Rectal smooth muscle tissue (tissue), 1 donor: ENCODE results near the gene PAK4.
"Not testable (repeated sequence)": the region's sequence is repeated elsewhere in the genome, so short reads cannot be mapped to it uniquely, and the experiment has no call there.

Source experiments
- H3K27ac ChIP-seq: one replicate; pipeline ENCODE4 v1.7.0; 2013; ENCODE audit warnings: low read depth, low read length, inconsistent platforms
- H3K27me3 ChIP-seq: one replicate; pipeline ENCODE4 v1.7.0; 2013; ENCODE audit warnings: low read length; ENCODE audit not compliant: control insufficient read depth, insufficient read depth
- H3K36me3 ChIP-seq: one replicate; pipeline ENCODE4 v1.7.0; 2013; ENCODE audit warnings: low read length; ENCODE audit not compliant: control insufficient read depth, insufficient read depth
- H3K4me1 ChIP-seq: one replicate; pipeline ENCODE4 v1.7.0; 2013; ENCODE audit warnings: low read length; ENCODE audit not compliant: control insufficient read depth, insufficient read depth
- H3K4me3 ChIP-seq: one replicate; pipeline ENCODE4 v1.7.0; 2013; ENCODE audit warnings: low read length
- H3K9ac ChIP-seq: one replicate; pipeline ENCODE4 v1.7.0; 2013; ENCODE audit warnings: low read length

The PAK4 gene

DNA sequence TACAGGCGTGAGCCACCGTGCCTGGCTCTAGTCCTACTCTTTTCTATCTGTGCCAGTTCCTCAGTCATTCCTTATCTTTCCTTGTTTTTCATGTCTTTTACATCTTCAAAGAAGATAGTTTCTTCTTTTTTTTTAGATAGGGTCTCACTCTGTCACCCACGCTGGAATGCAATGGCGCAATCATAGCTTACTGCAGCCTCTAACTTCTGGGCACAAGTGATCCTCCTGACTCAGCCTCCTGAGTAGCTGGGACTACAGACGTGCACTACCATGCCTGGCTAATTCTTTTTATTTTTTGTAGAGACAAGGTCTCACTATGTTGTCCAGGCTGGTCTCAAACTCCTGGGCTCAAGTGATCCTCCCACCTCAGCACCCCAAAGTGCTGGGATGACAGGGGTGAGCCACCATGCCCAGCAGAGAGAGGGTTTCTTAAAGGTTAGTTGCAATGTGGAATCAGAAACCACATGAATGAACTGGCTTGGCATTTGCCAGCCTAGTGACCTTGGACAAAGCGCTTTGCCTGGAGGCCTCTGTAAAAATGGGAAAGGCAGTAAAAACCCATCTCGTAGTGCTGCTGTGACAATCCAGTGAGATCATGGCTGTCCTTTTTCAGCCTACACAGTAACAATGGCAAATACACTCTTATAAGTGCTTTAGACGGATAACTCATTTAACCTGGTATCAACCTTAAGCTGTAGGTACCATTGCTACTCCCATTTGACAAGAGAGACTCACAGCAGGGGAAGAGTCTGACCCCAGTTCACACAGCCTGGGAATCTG is 37.5 kb upstream of the PAK4 start:
- H3K27me3 ChIP-seq: peaks cover 20% of the 10 kb centered on the region

GRCh38 chr19:39090016-39090415 is 35.6 kb upstream of the PAK4 start:
- not testable (repeated sequence) for H3K9ac ChIP-seq, H3K4me1 ChIP-seq, H3K4me3 ChIP-seq, H3K36me3 ChIP-seq, H3K27ac ChIP-seq, H3K27me3 ChIP-seq

More for the DNA sequence above, 37.5 kb upstream of the PAK4 start:
- H3K36me3 ChIP-seq: no peaks in the 10 kb centered on the region
- H3K27ac ChIP-seq: no peak overlapping the region
- no peak overlapping the region for H3K4me3 ChIP-seq
- H3K4me1 ChIP-seq: no peaks in the 10 kb centered on the region
- H3K9ac ChIP-seq: no peak overlapping the region

DNA sequence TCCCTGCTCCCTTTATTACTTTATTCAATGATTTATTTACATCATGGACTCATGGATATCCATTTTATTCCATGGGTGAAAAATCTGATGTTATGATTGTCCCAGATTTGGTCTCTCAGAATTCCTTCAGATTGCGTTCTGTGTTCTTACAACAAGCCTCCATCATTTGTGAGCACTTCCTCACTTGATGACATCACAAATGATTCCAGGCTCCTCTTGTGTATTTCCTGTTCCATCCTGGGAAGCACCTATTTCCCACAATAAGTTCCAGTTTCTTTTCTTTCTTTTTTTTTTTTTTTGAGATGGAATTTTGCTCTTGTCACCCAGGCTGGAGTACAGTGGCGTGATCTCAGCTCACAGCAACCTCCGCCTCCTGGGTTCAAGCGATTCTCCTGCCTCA is 34.7 kb upstream of the PAK4 start:
- no peaks in the 10 kb centered on the region for H3K27me3 ChIP-seq
- H3K4me1 ChIP-seq: no peaks in the 10 kb centered on the region
- H3K9ac ChIP-seq: no peak overlapping the region
- no peak overlapping the region for H3K27ac ChIP-seq
- H3K36me3 ChIP-seq: no peaks in the 10 kb centered on the region
- H3K4me3 ChIP-seq: no peak overlapping the region

DNA sequence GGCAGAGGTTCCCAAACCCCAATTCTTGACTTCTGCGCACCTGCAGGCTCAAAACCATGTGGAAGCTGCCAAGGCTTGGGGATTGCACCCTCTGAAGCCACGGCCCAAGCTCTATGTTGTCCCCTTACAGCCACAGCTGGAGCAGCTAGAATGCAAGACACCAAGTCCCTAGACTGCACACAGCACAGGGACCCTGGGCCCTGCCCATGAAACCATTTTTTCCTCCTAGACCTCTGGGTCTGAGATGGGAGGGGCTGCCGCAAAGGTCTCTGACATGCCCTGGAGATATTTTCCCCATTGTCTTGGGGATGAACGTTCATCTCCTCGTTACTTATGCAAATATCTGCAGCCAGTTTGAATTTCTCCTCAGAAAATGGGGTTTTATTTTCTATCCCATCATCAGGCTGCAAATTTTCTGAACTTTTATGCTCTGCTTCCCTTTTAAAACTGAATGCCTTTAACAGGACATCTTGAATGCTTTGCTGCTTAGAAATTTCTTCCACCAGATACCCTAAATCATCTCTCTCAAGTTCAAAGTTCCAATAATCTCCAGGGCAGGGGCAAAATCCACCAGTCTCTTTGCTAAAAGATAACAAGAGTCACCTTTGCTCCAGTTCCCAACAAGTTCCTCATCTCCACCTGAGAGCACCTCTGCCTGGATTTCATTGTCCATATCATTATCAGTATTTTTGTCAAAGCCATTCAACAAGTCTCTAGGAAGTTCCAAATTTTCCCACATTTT is 29.6 kb upstream of the PAK4 start:
- not testable (repeated sequence) for H3K4me1 ChIP-seq, H3K4me3 ChIP-seq, H3K9ac ChIP-seq, H3K36me3 ChIP-seq, H3K27me3 ChIP-seq, H3K27ac ChIP-seq

GRCh38 chr19:39097299-39097698 is 28.3 kb upstream of the PAK4 start:
- Histone ChIP-seq H3K36me3 (no peaks in the 10 kb centered on the region), H3K9ac (no peak overlapping the region), H3K4me3 (no peak overlapping the region), H3K27ac (no peak overlapping the region), H3K4me1 (no peaks in the 10 kb centered on the region), H3K27me3 (peaks cover 7% of the 10 kb centered on the region)

GRCh38 chr19:39097721-39098120 is 27.9 kb upstream of the PAK4 start:
- no peak overlapping the region for H3K4me3 ChIP-seq
- no peak overlapping the region for H3K9ac ChIP-seq
- peaks cover 7% of the 10 kb centered on the region for H3K27me3 ChIP-seq
- H3K4me1 ChIP-seq: no peaks in the 10 kb centered on the region
- H3K27ac ChIP-seq: no peak overlapping the region
- H3K36me3 ChIP-seq: no peaks in the 10 kb centered on the region

GRCh38 chr19:39098365-39099269 is 27.0 kb upstream of the PAK4 start:
- Histone ChIP-seq H3K9ac (no peak overlapping the region), H3K27me3 (peaks cover 7% of the 10 kb centered on the region), H3K4me1 (no peaks in the 10 kb centered on the region), H3K4me3 (no peak overlapping the region), H3K36me3 (no peaks in the 10 kb centered on the region), H3K27ac (no peak overlapping the region)

- Histone ChIP-seq H3K36me3 (no peaks in the 10 kb centered on the region), H3K9ac (no peak overlapping the region), H3K4me1 (no peaks in the 10 kb centered on the region), H3K4me3 (no peak overlapping the region), H3K27ac (no peak overlapping the region), H3K27me3 (peaks cover 7% of the 10 kb centered on the region)
These were observed 26.2 kb upstream of the PAK4 start for GRCh38 chr19:39099341-39099740.

GRCh38 chr19:39100500-39101166 is 25.0 kb upstream of the PAK4 start:
- H3K27ac ChIP-seq: no peak overlapping the region
- H3K27me3 ChIP-seq: peaks cover 7% of the 10 kb centered on the region
- H3K4me1 ChIP-seq: no peaks in the 10 kb centered on the region
- H3K4me3 ChIP-seq: no peak overlapping the region
- no peaks in the 10 kb centered on the region for H3K36me3 ChIP-seq
- H3K9ac ChIP-seq: no peak overlapping the region

- no peaks in the 10 kb centered on the region for H3K4me1 ChIP-seq
- H3K27me3 ChIP-seq: peaks cover 7% of the 10 kb centered on the region
- no peak overlapping the region for H3K9ac ChIP-seq
- H3K27ac ChIP-seq: no peak overlapping the region
- H3K4me3 ChIP-seq: no peak overlapping the region
- H3K36me3 ChIP-seq: no peaks in the 10 kb centered on the region
These were observed 22.4 kb upstream of the PAK4 start for GRCh38 chr19:39103151-39103550.

DNA sequence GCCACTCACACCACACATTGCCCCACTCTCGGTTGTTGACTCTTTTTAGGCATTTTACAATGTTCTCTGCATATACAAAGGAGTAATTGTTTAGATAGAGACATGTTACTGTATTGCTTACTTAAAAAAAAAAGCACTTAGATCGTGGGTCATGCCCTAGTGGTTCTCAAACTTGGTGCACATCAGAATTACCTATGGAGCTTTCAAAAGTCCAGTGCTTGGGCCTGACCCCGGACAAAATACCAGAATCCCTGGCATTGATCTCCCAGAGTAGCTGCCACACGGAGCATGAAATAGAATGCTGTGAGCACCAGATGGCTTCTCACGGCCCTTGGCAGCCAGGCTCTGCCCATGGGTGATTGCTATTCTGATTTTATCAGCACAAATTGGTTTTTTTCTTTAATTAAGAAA is 21.4 kb upstream of the PAK4 start:
- no peaks in the 10 kb centered on the region for H3K27me3 ChIP-seq

GRCh38 chr19:39106194-39106593 is 19.4 kb upstream of the PAK4 start:
- no peak overlapping the region for H3K27ac ChIP-seq
- no peak overlapping the region for H3K4me3 ChIP-seq
- no peak overlapping the region for H3K9ac ChIP-seq
- H3K36me3 ChIP-seq: no peaks in the 10 kb centered on the region
- no peaks in the 10 kb centered on the region for H3K4me1 ChIP-seq
- no peaks in the 10 kb centered on the region for H3K27me3 ChIP-seq

More for the DNA sequence above, 21.4 kb upstream of the PAK4 start:
- Histone ChIP-seq H3K27ac (no peak overlapping the region), H3K4me3 (no peak overlapping the region), H3K9ac (no peak overlapping the region), H3K4me1 (no peaks in the 10 kb centered on the region), H3K36me3 (no peaks in the 10 kb centered on the region)
